GM18951 (cell line): ENCODE data around the gene NRXN3.

ENCODE experiments used
- POLR2A ChIP-seq: IDR thresholded peaks from 4 replicates; pipeline ENCODE4 v1.6.1; 2011; ENCODE audit warnings: mild to moderate bottlenecking; ENCODE audit not compliant: insufficient read length, insufficient read depth; ENCODE audit errors: extremely low read depth
- in situ Hi-C: fragments of 300-500 bp; cut with MboI; formaldehyde crosslinking; loops from one replicate; pipeline ENCODE4 v1.12.0; 2022; ENCODE audit warnings: low sequenced_read_pairs, mixed read lengths, inconsistent platforms; ENCODE audit not compliant: unreplicated experiment

The NRXN3 gene

DNA sequence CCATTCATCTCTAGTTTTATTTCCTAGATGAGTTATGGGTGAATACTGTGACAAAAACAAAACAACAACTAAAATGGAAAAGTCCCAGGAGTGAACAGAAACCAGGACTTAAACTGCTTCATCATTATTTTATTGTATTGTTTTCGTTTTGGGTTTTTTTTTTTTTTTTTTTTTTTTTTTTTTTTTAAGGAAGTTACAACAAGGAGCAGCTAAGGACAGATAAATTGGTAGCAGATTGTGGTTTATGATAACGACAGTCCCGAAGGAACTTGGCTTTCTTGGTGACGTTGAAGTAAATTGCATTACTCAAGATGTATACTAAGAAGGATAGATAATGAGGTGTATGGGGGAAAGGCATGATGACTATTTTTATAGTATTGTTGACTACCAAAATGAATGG, 866.3 kb downstream of the NRXN3 start:
- TF ChIP-seq POLR2A, result no peak
- in situ Hi-C loops, result no loop called here

DNA sequence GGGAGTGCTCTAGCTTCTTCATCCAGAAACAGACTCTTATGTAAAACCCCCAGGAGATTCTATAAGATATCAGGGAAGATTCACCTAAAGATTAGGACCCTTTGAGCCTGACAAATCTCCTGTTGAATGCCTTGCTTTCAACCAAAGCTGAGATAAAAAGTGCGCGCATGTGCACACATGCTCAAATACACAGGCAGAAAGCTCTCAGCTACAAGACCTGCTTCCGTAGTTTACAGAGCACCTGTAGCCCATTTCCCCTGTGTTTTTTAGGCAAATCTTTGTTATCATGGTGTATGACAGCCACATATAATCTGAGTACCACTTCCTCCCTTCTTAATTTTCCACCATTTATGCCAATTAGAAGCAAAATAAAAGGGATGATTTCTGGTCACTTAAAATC, 866.9 kb downstream of the NRXN3 start:
- TF ChIP-seq POLR2A, result no peak
- in situ Hi-C loops, result no loop called here

- in situ Hi-C loops, result no loop called here
- no peak for TF ChIP-seq POLR2A
Measured at GRCh38 chr14:79037593-79037992, 867.4 kb downstream of the NRXN3 start.

DNA sequence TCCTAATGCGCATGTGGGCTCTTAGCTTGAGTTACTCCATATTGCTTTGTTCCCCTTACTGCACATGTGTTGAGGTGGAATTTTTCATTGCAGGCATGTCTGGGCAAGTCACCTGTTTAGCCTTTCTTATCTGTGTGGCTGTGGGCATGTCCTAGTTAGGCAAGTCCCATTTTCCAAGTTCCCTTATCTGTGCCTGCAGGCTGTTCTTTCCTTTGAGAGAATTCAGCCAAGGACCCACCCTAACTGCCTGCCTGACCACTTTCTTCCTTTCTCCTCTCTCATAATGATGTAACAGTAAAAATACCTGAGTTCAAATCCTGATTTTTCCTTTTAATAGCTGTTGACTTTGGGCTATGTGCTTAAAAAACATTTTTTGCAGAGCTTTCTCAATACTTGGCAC, 870.6 kb downstream of the NRXN3 start:
- TF ChIP-seq POLR2A, result no peak
- in situ Hi-C loops, result no loop called here

- TF ChIP-seq POLR2A, result no peak
- in situ Hi-C loops, result no loop called here
Measured at GRCh38 chr14:79043194-79043889, 873.2 kb downstream of the NRXN3 start.

DNA sequence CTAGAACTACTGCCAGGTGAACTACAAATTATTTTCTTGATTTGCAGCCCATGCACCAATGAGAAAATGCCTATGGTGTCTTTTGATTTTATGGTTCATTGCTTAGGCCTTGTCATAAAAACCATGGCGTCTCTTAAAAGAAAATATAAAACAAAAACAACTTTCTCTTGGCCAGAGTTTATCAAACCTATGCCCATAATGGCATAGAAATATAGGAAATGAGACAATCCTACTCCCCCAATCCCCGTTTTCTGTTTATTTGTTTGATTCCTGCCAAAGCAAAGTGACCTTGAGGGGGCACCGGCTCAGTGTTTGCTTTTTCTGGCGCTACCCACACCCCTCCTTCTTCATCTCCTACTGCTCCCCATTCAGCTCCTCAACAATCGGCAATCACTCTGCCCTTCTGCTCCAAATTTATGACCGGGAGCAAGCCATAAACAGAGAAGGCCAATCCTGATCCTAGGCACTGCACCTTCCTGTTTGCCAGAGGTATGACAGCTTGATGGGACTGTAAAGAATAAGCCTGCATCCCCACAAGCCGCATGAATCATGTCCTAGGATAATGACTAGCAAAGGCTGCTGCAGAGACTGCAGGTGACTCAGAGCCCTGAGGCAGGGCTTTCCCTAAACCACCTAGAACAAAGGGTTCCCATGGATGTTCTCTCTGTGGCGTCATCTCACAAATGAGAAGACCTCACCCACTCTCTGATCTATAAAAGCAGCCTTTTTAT, 874.9 kb downstream of the NRXN3 start:
- TF ChIP-seq POLR2A, result no peak
- in situ Hi-C loops, result no loop called here

DNA sequence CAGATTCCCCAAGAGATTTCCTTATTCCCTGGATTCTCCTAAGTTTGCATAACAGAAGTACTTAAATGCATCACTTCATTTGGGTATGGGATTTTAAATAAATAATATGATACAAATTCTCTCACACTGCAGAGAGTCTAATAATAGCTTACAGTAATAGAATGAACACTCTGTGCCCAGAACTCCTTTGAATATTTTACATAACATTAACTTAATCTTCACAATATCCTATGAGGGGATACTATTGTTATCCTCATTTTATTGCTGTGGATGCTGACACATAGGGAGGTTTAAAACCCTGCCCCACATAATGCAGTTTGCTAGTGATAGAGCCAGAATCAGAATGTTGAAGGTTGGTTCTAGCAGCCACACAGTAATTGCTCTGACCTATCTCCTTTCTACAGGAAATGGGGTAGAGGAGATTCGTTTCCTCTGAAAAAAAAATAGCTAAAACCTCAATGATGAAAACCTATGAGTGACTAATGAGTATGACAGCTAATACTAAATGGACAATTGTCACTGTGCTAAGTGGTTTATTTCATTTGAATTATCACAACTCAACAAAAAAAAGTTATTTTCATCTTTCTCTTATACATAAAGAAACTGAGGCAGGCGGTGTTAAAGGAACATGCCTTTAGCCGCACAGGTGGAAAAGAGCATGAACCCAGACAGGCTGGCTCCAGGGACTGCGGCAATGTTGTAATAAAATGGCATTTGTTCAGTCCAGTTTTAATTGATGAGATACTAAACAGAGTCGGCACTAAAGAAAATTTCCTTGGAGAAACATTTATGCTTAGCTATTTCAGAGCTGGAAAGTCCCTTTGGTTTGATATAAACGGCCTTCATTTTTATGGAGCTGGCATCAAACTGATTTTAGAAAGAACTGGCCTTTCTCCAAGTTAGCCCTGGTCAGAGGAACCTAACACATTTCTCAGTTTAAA, 880.9 kb downstream of the NRXN3 start:
- in situ Hi-C loops, result no loop called here
- TF ChIP-seq POLR2A, result no peak

DNA sequence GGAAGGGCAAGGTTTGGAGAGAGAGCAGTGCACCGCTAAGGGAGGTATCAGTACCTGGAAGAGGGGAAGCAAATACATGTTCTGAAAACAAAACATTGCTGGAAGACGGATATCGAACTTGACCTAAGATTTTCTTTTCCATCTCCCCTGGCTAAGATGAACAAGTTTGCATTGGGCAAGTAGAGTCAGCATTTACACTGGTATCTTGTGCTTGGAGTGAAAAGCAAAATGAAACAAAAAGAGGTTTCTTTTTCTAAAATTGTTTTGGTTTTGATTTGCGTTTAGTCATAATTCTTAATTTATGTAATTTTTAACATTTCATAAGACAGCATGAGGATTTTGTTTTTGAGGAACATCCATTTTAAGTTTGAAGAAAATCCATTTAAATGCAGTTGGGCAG, 881.6 kb downstream of the NRXN3 start:
- in situ Hi-C loops, result no loop called here
- TF ChIP-seq POLR2A, result no peak

DNA sequence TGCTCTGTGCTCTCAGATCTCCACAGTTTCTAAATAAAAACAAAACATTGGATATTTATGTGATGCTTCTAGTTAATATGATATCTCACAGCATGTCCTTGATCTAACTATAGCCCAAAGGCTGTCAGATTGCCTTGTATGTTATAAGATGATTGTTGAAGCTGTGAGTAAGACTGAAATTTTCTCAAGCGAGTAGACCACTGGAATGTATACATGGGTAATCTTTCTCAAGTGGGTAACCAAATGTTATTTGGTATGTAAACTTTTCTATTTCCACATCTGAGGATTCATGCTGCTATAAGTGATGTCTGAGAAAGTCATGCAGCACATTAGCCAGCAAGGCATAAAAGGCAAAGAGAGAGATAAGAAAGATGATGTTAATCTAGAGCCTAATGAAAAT, 886.7 kb downstream of the NRXN3 start:
- TF ChIP-seq POLR2A, result no peak
- in situ Hi-C loops, result no loop called here

DNA sequence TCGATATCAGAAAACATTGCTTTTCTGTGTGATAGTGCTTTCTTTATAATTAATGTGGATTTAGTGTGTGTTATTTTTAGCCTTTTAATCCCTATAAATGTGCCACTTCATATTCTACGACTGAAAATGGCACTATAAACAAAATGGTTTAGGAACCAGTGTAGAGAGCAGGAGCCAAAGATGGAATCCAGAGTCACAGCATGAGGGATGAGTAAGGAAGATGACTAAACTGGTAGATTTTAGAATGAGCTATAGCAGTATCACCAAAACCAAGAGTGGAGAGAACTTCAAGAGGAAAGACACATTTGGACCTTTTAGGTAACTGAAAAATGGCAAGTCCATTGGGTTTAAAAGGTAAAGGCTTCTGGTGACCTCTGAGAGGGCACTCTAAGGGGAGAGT, 887.2 kb downstream of the NRXN3 start:
- in situ Hi-C loops, result no loop called here
- no peak for TF ChIP-seq POLR2A

DNA sequence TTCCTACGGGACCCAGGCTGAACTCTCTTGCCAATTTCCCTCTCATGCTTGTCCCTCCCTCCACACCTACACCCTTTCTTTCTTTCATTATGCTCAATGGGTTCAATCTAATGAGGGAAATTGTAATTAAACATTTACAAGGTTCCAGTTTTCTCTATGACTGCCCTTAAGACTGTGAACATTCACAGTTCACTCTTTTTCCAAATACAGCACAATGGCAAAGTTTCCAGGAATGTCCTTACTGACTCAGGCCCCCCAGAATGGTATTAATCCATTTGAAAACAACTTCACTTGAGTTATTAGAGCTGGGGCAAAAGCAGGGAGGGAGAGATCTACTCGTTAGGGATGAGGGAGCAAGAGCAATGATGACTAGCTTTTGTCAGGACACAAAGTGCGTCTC, 892.1 kb downstream of the NRXN3 start:
- in situ Hi-C loops, result no loop called here
- no peak for TF ChIP-seq POLR2A

GRCh38 chr14:79064214-79064613, 894.0 kb downstream of the NRXN3 start:
- no peak for TF ChIP-seq POLR2A
- in situ Hi-C loops, result no loop called here

DNA sequence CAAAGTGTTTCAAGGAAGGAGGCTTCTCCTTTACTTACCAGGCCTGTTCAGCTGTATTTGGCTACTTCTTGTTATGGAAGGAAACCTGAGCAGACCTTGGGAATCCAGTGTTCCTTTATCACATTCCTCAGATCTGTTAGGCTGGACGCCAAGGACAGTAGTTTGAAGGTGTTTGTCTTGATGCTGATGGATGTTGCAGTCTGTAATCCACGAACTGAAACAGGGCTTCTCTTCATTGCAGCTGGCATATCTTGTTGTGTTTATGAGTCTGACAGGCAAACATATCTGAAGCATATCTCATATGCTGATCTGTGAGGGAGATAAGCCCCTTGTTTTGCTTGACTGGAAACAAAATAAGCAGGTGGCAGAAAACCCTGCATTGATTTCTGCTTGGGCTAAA, 904.3 kb downstream of the NRXN3 start:
- in situ Hi-C loops, result no loop called here
- TF ChIP-seq POLR2A, result no peak
